ENCODE measurements around the gene EED. TPM values are rescaled to one million over a fixed set of nuclear protein-coding genes. Genes with fewer than 3 reads are reported as not detected.
A peak's percentile ranks its signal among the peaks of the same experiment; 100 is the strongest.

The EED gene
- total RNA-seq, 1 experiment from 2014 or later = 25.2 TPM

DNA sequence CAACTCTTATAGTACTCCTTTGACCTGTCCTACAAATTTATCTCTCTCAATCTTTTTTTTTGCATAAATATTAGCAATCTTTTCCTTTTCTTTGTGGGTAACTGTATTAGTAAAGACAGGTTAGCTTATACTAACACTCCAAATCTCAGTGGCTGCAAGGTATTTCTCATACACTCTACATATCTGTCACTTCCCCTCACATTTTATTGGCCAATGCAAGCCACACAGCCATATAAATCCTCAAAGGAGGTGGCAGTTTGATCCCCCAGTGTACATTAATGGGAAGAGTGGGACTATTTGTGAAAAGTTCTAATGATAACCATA is 42.6 kb upstream of the EED start:
- CTCF ChIA-PET = interaction anchor here (2.0 to 2.1 kb wide), 2 partner anchors 8 to 347 kb away, joined by 5 to 16 read pairs; partner anchors contain the start of gene CCDC83

DNA sequence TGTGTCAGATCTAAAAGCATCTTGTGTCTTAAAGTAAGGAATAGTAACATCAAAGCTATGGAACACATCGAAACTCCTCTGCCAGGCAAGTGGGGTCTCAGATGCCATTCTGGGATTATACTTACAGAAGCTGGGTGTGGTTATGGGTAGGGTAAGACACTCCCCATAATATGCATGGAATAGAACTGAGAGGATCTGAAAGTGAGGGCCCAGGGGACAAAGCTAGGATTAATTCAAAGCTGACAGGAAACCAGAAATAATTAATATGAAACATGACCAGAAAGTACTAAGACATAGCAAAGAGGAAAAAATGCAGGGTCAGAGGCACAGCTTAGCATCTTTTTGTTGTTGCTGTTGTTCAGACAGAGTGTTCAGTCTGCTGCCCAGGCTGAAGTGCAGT is 40.2 kb upstream of the EED start:
- H3K9me3 ChIP-seq (ENCODE audit: control insufficient read depth in 1 of 2, insufficient read depth in 1 of 2, low read depth in 1 of 2, low read length in 2 of 2) = no peaks in the 10 kb centered on the region
- DNase-seq (ENCODE audit: low read depth, low spot score) (no peak), ATAC-seq (no peak)
- H3K4me3 ChIP-seq (replicated peaks in 1 of 2; ENCODE audit: low read depth in 1 of 2, low read length in 2 of 2) = no peak overlapping the region
- intact Hi-C loops (cut with micrococcal nuclease) = no loop called here
- no peak for TF ChIP-seq YY1 (IDR thresholded peaks at IDR 0.05; ENCODE audit: extremely low read depth, insufficient replicate concordance, low read depth, low read length)
- BruUV-seq (replicated peaks) = no TSS peak
- H3K9ac ChIP-seq (ENCODE audit: low read length) = no peak overlapping the region
- H2AFZ ChIP-seq (ENCODE audit: low read depth, low read length, poor library complexity, severe bottlenecking) = no peak overlapping the region
- CTCF ChIA-PET = interaction anchor here (1.4 to 2.9 kb wide), 2 partner anchors 11 to 14 kb away, joined by 5 to 19 read pairs; no protein-coding TSS in a partner anchor
- RAD21 ChIA-PET (ENCODE audit: low non-redundant PET in 1 of 2, low total read pairs in 2 of 2, uncharacterized antibody in 2 of 2, unreplicated experiment in 2 of 2) = no interaction called here
- POLR2A ChIA-PET = no interaction called here
- H3K9me2 ChIP-seq (ENCODE audit: insufficient read depth) = no peaks in the 10 kb centered on the region
- H3K27ac ChIP-seq (ENCODE audit: low read depth, low read length) = no peak overlapping the region
- H3K4me2 ChIP-seq (ENCODE audit: low read length) = no peak overlapping the region
- no peaks in the 10 kb centered on the region for H3K36me3 ChIP-seq (ENCODE audit: control insufficient read depth in 1 of 2, insufficient read depth in 2 of 2, low read length in 2 of 2)
- no peaks in the 10 kb centered on the region for H4K20me1 ChIP-seq (ENCODE audit: insufficient read depth)
- H3K79me2 ChIP-seq (ENCODE audit: insufficient read depth, low read length) = no peaks in the 10 kb centered on the region
- peaks cover 0 to 15% of the 10 kb centered on the region in 2 experiments; a peak in 2 of 4 replicates for H3K4me1 ChIP-seq (ENCODE audit: control insufficient read depth in 1 of 2, insufficient read depth in 2 of 2, low read length in 2 of 2)
- H3K27me3 ChIP-seq (ENCODE audit: insufficient read depth, low read length) = no peaks in the 10 kb centered on the region

More for the DNA sequence above, 42.6 kb upstream of the EED start:
- DNase-seq (ENCODE audit: low read depth, low spot score) (no peak), ATAC-seq (peak; percentile 73)
- peak overlapping the region; percentile 48 for H3K9ac ChIP-seq (ENCODE audit: low read length)
- no peaks in the 10 kb centered on the region for H3K9me2 ChIP-seq (ENCODE audit: insufficient read depth)
- H3K79me2 ChIP-seq (ENCODE audit: insufficient read depth, low read length) = no peaks in the 10 kb centered on the region
- peak overlapping the region; percentile 93 for H3K4me2 ChIP-seq (ENCODE audit: low read length)
- TF ChIP-seq SP1 (IDR thresholded peaks at IDR 0.05; ENCODE audit: low read depth) (no peak), EZH2phosphoT487 (IDR thresholded peaks at IDR 0.05; ENCODE audit: borderline replicate concordance) (no peak), SRF (IDR thresholded peaks at IDR 0.05; ENCODE audit: low read depth) (0 out of 2 replicates have a peak, but pooled peaks have one; percentile 6)
- TF ChIP-seq, protein P1, sequence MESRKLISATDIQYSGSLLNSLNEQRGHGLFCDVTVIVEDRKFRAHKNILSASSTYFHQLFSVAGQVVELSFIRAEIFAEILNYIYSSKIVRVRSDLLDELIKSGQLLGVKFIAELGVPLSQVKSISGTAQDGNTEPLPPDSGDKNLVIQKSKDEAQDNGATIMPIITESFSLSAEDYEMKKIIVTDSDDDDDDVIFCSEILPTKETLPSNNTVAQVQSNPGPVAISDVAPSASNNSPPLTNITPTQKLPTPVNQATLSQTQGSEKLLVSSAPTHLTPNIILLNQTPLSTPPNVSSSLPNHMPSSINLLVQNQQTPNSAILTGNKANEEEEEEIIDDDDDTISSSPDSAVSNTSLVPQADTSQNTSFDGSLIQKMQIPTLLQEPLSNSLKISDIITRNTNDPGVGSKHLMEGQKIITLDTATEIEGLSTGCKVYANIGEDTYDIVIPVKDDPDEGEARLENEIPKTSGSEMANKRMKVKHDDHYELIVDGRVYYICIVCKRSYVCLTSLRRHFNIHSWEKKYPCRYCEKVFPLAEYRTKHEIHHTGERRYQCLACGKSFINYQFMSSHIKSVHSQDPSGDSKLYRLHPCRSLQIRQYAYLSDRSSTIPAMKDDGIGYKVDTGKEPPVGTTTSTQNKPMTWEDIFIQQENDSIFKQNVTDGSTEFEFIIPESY (IDR thresholded peaks at IDR 0.05; ENCODE audit: extremely low read depth, insufficient replicate concordance, low read length) = no peak
- H3K4me3 ChIP-seq (replicated peaks in 1 of 2; ENCODE audit: low read depth in 1 of 2, low read length in 2 of 2) = peak overlapping the region; percentile 40 to 52
- H2AFZ ChIP-seq (ENCODE audit: low read depth, low read length, poor library complexity, severe bottlenecking) = peak overlapping the region; percentile 100
- no TSS peak for BruUV-seq (replicated peaks)
- ChIA-PET POLR2A (interaction anchor here (1.6 kb wide), 1 partner anchor 8 kb away, joined by 4 read pairs; no protein-coding TSS in a partner anchor), RAD21 (ENCODE audit: low non-redundant PET in 1 of 2, low total read pairs in 2 of 2, uncharacterized antibody in 2 of 2, unreplicated experiment in 2 of 2) (no interaction called here)
- H3K36me3 ChIP-seq (ENCODE audit: control insufficient read depth in 1 of 2, insufficient read depth in 2 of 2, low read length in 2 of 2) = no peaks in the 10 kb centered on the region
- no peaks in the 10 kb centered on the region for H3K27me3 ChIP-seq (ENCODE audit: insufficient read depth, low read length)
- H3K9me3 ChIP-seq (ENCODE audit: control insufficient read depth in 1 of 2, insufficient read depth in 1 of 2, low read depth in 1 of 2, low read length in 2 of 2) = no peaks in the 10 kb centered on the region
- no peaks in the 10 kb centered on the region for H4K20me1 ChIP-seq (ENCODE audit: insufficient read depth)
- peaks cover 0 to 15% of the 10 kb centered on the region in 2 experiments; a peak in 2 of 4 replicates for H3K4me1 ChIP-seq (ENCODE audit: control insufficient read depth in 1 of 2, insufficient read depth in 2 of 2, low read length in 2 of 2)
- H3K27ac ChIP-seq (ENCODE audit: low read depth, low read length) = no peak overlapping the region
- intact Hi-C loops (cut with micrococcal nuclease) = no loop called here

Measured in HCT116 (cell line).